ENCODE data around the gene ACTBL2.
"Not testable (repeated sequence)": the region's sequence is repeated elsewhere in the genome, so short reads cannot be mapped to it uniquely, and the experiment has no call there.

Gene ACTBL2

DNA sequence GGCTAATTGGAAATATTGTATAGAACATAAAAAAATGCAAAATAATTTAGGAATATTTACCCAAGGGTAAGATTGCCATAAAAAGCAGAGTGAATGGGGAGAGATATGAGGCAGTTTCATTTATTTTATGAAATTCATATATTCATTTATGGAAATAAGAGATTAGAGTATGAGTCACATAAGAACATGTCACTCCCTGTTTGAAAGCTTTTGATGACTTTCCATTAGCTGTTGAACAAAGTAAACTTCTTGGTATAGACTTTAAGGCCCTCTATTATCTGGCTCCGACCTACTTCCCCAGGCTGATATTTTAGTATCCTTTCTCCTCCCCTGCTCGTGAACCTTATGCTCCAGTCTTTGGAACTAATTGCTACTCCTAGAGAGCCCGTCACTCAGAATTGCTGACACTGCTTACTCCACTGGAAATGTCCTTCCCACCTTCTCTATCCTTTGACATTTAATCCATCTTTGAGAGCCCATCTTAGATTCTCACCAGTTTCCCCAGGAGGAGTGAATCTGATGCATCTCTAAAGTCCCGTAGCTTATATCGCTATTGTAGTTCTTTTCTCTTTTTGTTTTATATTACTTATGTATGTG, 8.9 kb upstream of the ACTBL2 start:
- H3K36me3 ChIP-seq (ENCODE audit: insufficient read depth, low read depth, low read length), result no peaks in the 10 kb centered on the region
- no peaks in the 10 kb centered on the region for H3K9me3 ChIP-seq (ENCODE audit: insufficient read depth, low read depth, low read length)
- H3K9ac ChIP-seq (ENCODE audit: low read depth, low read length), result no peak overlapping the region
- peaks cover 7% of the 10 kb centered on the region for H3K4me1 ChIP-seq (ENCODE audit: insufficient read depth, low read length)
- no peak overlapping the region for H3K27ac ChIP-seq (ENCODE audit: low read length)
- no peak overlapping the region for H3K4me3 ChIP-seq (ENCODE audit: low read length)
- no peaks in the 10 kb centered on the region for H3K27me3 ChIP-seq (ENCODE audit: insufficient read depth, low read length)

DNA sequence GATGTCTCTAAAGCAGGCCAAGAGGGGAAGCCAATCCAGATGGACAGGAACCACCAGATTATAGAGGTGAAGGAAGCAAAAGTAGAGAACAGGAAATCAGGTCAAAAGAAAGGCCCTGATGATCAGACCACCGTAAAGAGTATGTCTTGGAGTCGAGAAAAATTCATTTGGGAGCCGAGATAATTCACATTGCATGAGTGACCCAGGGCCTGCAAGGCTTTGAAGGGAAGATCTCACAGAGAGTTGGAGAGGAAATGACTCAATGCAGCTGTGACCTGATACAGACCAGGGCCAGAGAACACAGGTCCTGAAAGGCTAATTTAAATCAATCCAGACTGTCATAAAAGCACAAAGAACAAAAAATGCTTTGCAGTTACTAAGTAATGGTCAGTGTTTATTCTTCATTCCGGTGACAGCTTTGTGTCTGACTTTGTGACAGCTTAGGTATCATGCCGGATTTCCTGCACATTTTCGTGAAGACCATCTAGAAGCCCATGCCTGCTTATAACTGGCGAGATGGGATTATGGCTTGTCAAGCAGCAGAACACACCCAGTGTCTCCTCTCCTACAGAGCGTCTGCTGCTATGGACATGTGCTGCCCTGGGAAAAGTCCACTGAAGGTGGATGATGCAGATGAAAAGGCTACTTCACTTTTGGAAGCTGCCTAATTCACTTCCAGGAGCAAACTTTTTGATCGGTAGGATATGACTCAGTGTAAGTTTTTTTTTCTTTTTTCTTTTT, 5.8 kb upstream of the ACTBL2 start:
- H3K27ac ChIP-seq (ENCODE audit: low read length), result no peak overlapping the region
- H3K9ac ChIP-seq (ENCODE audit: low read depth, low read length), result no peak overlapping the region
- no peaks in the 10 kb centered on the region for H3K9me3 ChIP-seq (ENCODE audit: insufficient read depth, low read depth, low read length)
- no peaks in the 10 kb centered on the region for H3K4me1 ChIP-seq (ENCODE audit: insufficient read depth, low read length)
- H3K27me3 ChIP-seq (ENCODE audit: insufficient read depth, low read length), result no peaks in the 10 kb centered on the region
- no peaks in the 10 kb centered on the region for H3K36me3 ChIP-seq (ENCODE audit: insufficient read depth, low read depth, low read length)
- H3K4me3 ChIP-seq (ENCODE audit: low read length), result no peak overlapping the region

DNA sequence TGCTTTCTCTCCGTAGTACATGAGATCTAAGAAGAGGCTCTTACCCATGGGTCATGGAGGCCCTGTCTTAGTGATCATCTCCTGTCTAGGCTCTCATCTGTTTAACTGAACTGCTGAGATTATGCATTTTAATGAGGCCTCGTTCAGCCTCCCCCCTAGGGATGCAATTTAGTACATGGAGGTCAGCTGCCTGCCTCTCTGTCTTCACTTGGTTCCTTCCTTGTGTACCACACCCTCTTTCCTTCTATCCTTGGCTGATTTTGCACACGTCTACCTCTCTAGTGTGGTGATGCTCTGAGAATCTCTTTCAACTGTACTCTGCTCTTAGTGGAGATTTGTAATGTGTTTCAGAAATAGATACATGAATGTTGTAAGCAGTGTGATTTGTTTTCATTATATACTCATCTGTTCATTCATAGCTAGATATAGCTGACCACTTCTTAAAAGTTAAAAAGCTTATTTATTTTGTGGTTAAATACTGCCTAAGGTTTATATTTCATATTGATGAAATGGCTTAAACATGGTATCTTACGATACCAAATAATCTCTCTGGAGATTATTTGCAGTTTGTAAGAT, 3.5 kb upstream of the ACTBL2 start:
- no peak overlapping the region for H3K9ac ChIP-seq (ENCODE audit: low read depth, low read length)
- H3K4me3 ChIP-seq (ENCODE audit: low read length), result no peak overlapping the region
- H3K4me1 ChIP-seq (ENCODE audit: insufficient read depth, low read length), result no peaks in the 10 kb centered on the region
- H3K36me3 ChIP-seq (ENCODE audit: insufficient read depth, low read depth, low read length), result no peaks in the 10 kb centered on the region
- H3K27me3 ChIP-seq (ENCODE audit: insufficient read depth, low read length), result no peaks in the 10 kb centered on the region
- no peaks in the 10 kb centered on the region for H3K9me3 ChIP-seq (ENCODE audit: insufficient read depth, low read depth, low read length)
- H3K27ac ChIP-seq (ENCODE audit: low read length), result no peak overlapping the region

DNA sequence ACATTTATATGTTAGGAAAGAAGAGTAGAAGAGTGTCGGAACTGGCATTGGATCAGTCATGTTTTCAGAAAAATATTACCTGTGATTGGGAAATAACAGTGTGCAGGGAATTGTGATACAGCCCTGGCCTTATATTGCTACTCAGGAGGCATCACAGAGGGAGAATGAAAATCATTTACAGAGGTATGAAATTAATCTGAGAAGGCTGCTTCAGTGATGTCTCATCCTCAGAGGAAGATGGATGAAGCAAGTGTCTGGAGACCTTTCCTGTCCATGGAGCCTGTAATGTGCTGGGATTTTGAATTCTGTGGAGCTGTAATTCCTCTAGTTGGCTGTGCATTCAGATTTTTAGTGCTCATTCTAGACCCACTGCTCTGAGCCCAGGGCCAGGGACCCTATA, 3.8 kb downstream of the ACTBL2 start:
- H3K9ac ChIP-seq (ENCODE audit: low read depth, low read length), result no peak overlapping the region
- H3K4me3 ChIP-seq (ENCODE audit: low read length), result no peak overlapping the region
- no peaks in the 10 kb centered on the region for H3K36me3 ChIP-seq (ENCODE audit: insufficient read depth, low read depth, low read length)
- no peaks in the 10 kb centered on the region for H3K9me3 ChIP-seq (ENCODE audit: insufficient read depth, low read depth, low read length)
- H3K27me3 ChIP-seq (ENCODE audit: insufficient read depth, low read length), result no peaks in the 10 kb centered on the region
- no peaks in the 10 kb centered on the region for H3K4me1 ChIP-seq (ENCODE audit: insufficient read depth, low read length)
- no peak overlapping the region for H3K27ac ChIP-seq (ENCODE audit: low read length)

DNA sequence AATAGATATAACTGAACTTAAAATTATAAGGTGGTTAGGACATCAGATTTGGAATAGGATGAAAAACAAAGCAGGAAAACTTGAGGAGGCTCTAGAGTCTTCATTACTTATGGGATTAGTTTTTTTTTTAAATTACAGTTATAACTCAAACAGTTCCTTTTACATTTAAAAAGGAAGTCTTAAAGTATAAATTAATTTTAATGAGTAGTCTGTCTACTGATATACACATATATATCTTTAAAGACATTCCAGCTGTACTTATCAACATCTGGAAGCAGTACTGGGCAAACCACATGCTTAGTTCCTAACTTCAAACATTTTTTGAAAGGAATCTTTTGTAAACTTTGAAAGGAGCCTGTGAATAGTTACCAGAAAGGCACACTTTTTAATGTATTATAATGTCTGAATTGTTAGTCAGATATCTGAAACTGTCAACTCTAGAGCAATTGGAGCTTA, 6.0 kb downstream of the ACTBL2 start:
- no peak overlapping the region for H3K27ac ChIP-seq (ENCODE audit: low read length)
- no peaks in the 10 kb centered on the region for H3K27me3 ChIP-seq (ENCODE audit: insufficient read depth, low read length)
- no peaks in the 10 kb centered on the region for H3K36me3 ChIP-seq (ENCODE audit: insufficient read depth, low read depth, low read length)
- H3K9ac ChIP-seq (ENCODE audit: low read depth, low read length), result no peak overlapping the region
- H3K4me1 ChIP-seq (ENCODE audit: insufficient read depth, low read length), result no peaks in the 10 kb centered on the region
- no peak overlapping the region for H3K4me3 ChIP-seq (ENCODE audit: low read length)
- no peaks in the 10 kb centered on the region for H3K9me3 ChIP-seq (ENCODE audit: insufficient read depth, low read depth, low read length)

DNA sequence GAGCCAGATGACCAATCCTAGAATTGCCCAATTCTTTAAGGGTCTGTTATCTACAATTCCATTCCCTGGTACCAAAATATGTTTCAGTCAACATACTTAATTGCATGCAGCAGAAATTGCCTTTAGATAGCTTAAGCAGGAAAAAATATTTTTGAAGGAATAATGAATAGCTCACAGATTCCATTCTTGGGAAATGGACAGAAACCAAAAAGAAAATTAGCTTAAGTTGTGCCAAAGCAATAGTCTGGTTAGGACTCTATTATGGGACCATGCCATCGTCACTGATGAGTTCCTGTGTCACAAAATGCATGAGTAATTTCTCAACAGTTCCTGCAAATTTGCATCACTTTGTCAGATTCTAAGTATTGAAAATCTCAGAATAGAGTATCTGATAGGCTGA, 12.3 kb downstream of the ACTBL2 start:
- H3K27ac ChIP-seq (ENCODE audit: low read length), result no peak overlapping the region
- H3K36me3 ChIP-seq (ENCODE audit: insufficient read depth, low read depth, low read length), result no peaks in the 10 kb centered on the region
- H3K9me3 ChIP-seq (ENCODE audit: insufficient read depth, low read depth, low read length), result no peaks in the 10 kb centered on the region
- H3K4me1 ChIP-seq (ENCODE audit: insufficient read depth, low read length), result no peaks in the 10 kb centered on the region
- no peak overlapping the region for H3K4me3 ChIP-seq (ENCODE audit: low read length)
- no peak overlapping the region for H3K9ac ChIP-seq (ENCODE audit: low read depth, low read length)
- H3K27me3 ChIP-seq (ENCODE audit: insufficient read depth, low read length), result no peaks in the 10 kb centered on the region

DNA sequence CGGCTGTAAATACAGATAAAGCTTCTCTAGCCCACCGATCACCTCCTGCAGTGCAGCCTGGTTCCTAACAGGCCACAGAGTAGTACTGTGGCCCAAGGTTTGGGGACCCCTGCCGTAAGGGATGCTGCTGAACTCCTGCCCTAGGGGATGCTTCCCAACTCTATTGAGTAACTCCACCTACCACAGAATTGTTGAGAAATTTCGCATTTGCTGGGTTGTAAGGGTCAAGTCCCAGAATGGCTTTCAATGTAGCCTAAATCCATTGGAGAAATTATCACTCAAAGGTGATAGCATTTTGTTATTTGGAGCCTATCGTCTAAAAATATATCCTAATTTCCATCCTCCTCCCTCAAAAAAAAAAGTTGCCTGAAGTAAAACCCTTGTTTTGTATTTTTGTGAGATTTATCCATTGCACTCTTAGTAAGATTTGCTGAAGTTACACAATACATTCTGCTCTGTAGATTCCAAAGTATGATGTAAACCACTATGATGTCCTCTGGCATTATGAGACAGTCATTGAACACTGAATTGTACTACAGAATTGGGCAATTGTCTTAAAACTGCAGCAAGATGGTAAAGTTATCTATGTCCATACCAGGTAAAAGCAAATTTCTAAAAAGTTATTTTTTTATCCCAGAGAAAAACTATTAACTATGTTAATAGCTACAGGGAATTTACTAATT, 14.0 kb downstream of the ACTBL2 start:
- H3K4me1 ChIP-seq (ENCODE audit: insufficient read depth, low read length), result no peaks in the 10 kb centered on the region
- H3K27ac ChIP-seq (ENCODE audit: low read length), result no peak overlapping the region
- H3K27me3 ChIP-seq (ENCODE audit: insufficient read depth, low read length), result no peaks in the 10 kb centered on the region
- no peak overlapping the region for H3K9ac ChIP-seq (ENCODE audit: low read depth, low read length)
- H3K9me3 ChIP-seq (ENCODE audit: insufficient read depth, low read depth, low read length), result no peaks in the 10 kb centered on the region
- H3K4me3 ChIP-seq (ENCODE audit: low read length), result no peak overlapping the region
- H3K36me3 ChIP-seq (ENCODE audit: insufficient read depth, low read depth, low read length), result no peaks in the 10 kb centered on the region

DNA sequence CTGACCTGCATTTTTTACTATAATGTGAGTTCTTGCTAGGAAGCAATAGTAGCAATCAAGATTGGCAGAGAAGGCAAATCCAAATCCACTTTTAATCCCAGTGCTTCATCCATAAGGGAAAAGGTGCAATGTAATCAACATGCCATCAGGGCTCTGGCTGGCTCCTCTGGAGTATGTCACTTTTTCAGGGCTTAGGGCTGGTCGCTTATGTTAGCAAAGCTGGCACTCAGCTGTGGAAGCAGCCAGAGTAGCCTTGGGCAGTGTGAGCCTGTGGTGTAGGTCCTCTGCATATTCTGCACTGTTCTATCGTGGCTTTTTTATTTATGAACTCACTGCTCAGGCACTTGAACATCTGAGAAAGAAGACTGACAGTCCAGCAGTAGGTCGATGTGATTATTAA, 16.1 kb downstream of the ACTBL2 start:
- Histone ChIP-seq H3K27ac (ENCODE audit: low read length) (no peak overlapping the region), H3K4me1 (ENCODE audit: insufficient read depth, low read length) (no peaks in the 10 kb centered on the region), H3K9me3 (ENCODE audit: insufficient read depth, low read depth, low read length) (no peaks in the 10 kb centered on the region), H3K27me3 (ENCODE audit: insufficient read depth, low read length) (no peaks in the 10 kb centered on the region), H3K9ac (ENCODE audit: low read depth, low read length) (no peak overlapping the region), H3K4me3 (ENCODE audit: low read length) (no peak overlapping the region), H3K36me3 (ENCODE audit: insufficient read depth, low read depth, low read length) (no peaks in the 10 kb centered on the region)

DNA sequence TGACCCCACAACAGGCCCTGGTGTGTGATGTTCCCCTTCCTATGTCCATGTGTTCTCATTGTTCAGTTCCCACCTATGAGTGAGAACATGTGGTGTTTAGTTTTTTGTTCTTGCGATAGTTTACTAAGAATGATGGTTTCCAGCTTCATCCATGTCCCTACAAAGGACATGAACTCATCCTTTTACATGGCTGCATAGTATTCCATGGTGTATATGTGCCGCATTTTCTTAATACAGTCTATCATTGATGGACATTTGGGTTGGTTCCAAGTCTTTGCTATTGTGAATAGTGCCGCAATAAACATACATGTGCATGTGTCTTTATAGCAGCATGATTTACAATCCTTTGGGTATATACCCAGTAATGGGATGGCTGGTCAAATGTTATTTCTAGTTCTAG, 22.6 kb downstream of the ACTBL2 start:
- H3K4me1 ChIP-seq (ENCODE audit: insufficient read depth, low read length); H3K27me3 ChIP-seq (ENCODE audit: insufficient read depth, low read length); H3K36me3 ChIP-seq (ENCODE audit: insufficient read depth, low read depth, low read length): not testable (repeated sequence)

DNA sequence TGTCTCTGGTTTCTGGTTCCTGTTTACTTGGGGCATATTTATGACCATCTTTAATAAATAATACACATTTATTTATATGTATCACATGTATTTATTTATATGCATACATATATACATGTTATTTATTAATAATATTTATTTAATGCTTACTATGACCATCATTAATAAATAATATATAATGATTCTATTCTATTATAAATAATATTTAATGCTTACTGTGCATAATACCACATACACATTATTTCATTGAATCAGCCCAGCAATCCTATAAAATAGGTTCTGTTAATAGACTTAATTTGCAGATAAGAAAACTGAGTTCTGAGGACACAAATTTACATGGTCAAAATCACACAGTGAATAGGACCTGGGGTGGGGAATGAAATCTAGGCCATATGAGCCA, 24.2 kb downstream of the ACTBL2 start:
- H3K9me3 ChIP-seq (ENCODE audit: insufficient read depth, low read depth, low read length), result no peaks in the 10 kb centered on the region
- no peaks in the 10 kb centered on the region for H3K4me1 ChIP-seq (ENCODE audit: insufficient read depth, low read length)
- no peak overlapping the region for H3K27ac ChIP-seq (ENCODE audit: low read length)
- H3K4me3 ChIP-seq (ENCODE audit: low read length), result no peak overlapping the region
- H3K9ac ChIP-seq (ENCODE audit: low read depth, low read length), result no peak overlapping the region
- H3K36me3 ChIP-seq (ENCODE audit: insufficient read depth, low read depth, low read length), result no peaks in the 10 kb centered on the region
- no peaks in the 10 kb centered on the region for H3K27me3 ChIP-seq (ENCODE audit: insufficient read depth, low read length)

More for the DNA sequence above, 22.6 kb downstream of the ACTBL2 start:
- H3K27ac ChIP-seq (ENCODE audit: low read length); H3K9me3 ChIP-seq (ENCODE audit: insufficient read depth, low read depth, low read length); H3K4me3 ChIP-seq (ENCODE audit: low read length); H3K9ac ChIP-seq (ENCODE audit: low read depth, low read length): not testable (repeated sequence)

DNA sequence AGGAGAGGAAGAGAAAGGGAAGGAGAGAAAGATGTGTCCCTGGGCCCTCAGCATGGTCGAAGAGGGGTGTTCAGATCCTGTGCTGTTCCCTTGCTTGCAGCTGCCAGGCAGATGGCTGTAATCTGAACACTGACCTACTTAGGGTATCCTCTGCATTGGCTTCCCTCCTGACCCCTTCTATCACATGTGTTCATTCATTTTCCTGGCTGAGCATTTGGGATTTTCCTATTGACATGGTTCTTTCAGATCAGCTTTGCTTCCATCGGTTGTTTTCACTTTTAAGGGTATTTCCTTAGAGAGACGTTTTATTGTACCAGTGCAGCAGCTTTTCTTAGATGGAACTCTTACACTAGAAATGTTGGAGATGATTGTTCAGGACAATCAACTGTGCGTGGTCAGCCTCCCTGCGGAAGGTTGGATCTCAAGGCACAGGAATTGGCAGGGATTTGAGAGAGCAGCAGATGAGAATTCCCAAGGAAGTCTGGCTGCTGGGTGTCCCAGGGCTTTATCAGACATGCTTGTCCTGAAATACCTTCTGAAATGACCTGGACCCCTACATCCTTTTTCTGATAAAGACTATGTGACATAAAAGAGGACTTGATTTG, 26.0 kb downstream of the ACTBL2 start:
- no peak overlapping the region for H3K9ac ChIP-seq (ENCODE audit: low read depth, low read length)
- H3K36me3 ChIP-seq (ENCODE audit: insufficient read depth, low read depth, low read length), result no peaks in the 10 kb centered on the region
- no peak overlapping the region for H3K27ac ChIP-seq (ENCODE audit: low read length)
- H3K4me3 ChIP-seq (ENCODE audit: low read length), result no peak overlapping the region
- no peaks in the 10 kb centered on the region for H3K9me3 ChIP-seq (ENCODE audit: insufficient read depth, low read depth, low read length)
- no peaks in the 10 kb centered on the region for H3K4me1 ChIP-seq (ENCODE audit: insufficient read depth, low read length)
- H3K27me3 ChIP-seq (ENCODE audit: insufficient read depth, low read length), result no peaks in the 10 kb centered on the region

All from iPS-20b (cell line).